HG02870 (cell line): ENCODE measurements around the gene FOXL1.

Source experiments
- ATAC-seq: cut with Tn5 transposase; IDR thresholded peaks from one replicate; pipeline ENCODE4 v1.9.1; 2021; ENCODE audit warnings: mild to moderate bottlenecking, moderate library complexity; ENCODE audit not compliant: unreplicated experiment

FOXL1 gene

DNA sequence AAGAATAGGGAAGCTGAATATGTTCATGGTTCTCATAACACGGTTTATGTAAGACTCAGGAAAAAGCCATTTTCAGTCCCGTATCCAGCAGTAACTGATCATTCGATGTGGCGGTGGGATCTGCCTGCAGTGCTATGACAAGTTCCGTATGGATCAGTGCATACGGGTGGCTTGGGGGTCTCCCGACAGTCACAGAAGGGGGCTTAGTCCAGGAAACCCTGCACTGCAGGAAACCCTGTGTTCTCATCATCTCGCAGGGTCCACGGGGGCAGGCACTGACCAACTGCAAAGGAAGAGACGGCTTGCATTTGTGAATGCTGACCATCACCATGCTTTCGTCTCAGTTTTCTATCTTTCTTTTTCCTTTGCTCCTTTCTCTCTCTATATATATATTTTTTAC is 31.1 kb upstream of the FOXL1 start:
- ATAC-seq: no peak

GRCh38 chr16:86549076-86549892 is 29.1 kb upstream of the FOXL1 start:
- no peak for ATAC-seq

- no peak for ATAC-seq
These were observed 28.5 kb upstream of the FOXL1 start for GRCh38 chr16:86549893-86550190.

DNA sequence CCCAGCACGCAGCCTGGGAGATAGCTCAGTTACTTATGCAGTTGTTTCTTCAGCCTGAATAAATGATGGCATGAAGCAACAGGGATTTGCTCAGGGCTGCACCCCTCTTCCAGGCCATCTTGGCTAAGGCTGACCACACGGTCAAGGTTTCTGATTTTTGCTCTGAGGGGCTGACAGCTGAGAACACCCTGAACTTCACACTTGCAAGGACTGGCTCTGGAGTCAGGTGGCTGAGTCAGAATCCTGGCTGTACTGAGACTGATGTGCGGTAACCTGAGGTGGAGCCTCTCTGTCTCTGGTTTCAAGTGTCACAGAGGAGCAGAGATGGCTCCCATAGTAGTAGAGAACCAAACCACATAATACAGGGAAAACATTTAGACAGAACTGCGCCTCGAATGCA is 28.1 kb upstream of the FOXL1 start:
- no peak for ATAC-seq

GRCh38 chr16:86553356-86553755 is 25.0 kb upstream of the FOXL1 start:
- no peak for ATAC-seq

DNA sequence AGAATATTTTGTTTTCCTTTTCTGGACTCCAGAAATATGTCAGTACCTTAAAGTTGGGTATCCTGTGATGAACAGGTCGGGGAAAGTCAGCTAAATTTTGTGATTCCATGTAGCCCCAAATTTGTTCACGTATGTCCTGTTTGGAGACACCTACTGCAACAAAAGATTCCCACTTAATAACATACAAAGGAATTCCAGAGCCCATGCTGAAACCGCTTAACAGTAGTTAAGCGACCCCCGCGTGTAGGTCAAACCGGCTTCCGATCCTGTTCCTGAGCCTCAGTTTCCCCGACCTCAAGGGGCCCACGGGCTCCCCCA is 23.8 kb upstream of the FOXL1 start:
- no peak for ATAC-seq

GRCh38 chr16:86554917-86555703 is 23.2 kb upstream of the FOXL1 start, which contains the start of gene MTHFSD:
MTHFSD (minus strand) TSS chr16:86555235; CDS start chr16:86555184, 51 bp downstream.
- peak; percentile 82 for ATAC-seq

DNA sequence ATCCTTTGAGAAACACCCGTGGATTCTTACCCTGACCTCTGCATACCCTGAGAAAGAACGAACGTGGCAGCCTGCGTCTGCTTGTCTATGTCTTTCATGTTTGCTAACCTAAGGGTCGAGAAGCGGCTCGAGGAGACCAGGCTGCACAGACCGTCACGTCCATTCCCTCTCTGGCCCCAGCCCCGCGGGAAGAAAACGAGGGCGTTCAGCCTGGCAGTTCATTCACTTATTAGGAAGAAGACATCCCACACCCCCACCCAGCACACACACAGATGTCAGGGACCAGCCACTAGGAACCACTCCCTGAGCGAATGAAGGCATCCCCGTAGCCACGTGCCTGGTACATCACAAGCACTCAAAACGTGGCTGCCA is 22.7 kb upstream of the FOXL1 start:
- no peak for ATAC-seq

DNA sequence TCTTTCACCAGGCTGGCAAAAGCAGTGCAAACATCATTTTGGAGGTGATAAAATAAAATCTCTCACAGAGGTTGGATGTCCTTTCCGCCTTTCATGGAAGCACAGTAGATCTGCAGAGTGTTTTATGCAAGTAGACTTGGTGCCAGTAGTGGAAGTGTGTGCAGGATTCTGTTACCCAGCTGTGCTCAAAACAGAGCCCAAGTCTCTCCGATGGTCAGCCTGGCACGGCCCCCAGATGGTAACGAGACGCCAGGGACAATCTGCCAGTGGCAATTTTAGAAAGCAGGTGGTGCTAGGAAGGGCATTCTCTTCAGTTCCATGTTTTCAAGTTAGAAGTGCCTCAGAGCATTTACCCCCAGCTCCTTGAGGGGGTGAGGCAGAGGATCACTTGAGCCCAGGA is 21.8 kb upstream of the FOXL1 start:
- no peak for ATAC-seq

GRCh38 chr16:86557587-86557986 is 20.8 kb upstream of the FOXL1 start:
- no peak for ATAC-seq

- no peak for ATAC-seq
These were observed 19.8 kb upstream of the FOXL1 start for GRCh38 chr16:86558355-86559193.

DNA sequence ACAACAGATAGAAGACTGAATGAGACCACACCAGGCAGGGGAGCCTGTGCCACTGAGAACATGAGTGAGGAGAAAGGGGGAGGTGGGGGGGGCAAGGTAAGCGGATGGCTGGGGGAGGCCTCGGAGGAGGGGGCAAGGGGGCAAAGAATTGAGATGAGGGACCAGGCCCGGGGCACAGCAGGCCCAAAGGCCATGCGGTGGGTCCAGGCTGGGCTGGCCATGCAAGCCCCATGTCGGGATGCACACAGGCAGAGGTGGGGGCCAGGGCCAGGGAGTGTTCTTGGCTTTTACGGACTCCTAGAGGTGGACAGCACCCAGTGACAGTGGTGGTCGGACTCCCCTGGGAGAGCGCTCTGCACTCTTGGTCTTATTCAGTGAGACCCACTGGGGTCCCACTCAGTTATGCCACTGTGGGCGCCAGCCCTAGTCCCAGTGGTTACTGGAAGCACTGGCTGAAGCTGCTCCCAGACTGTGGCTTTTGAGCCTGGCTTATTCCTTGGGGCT is 18.5 kb upstream of the FOXL1 start:
- ATAC-seq: no peak

DNA sequence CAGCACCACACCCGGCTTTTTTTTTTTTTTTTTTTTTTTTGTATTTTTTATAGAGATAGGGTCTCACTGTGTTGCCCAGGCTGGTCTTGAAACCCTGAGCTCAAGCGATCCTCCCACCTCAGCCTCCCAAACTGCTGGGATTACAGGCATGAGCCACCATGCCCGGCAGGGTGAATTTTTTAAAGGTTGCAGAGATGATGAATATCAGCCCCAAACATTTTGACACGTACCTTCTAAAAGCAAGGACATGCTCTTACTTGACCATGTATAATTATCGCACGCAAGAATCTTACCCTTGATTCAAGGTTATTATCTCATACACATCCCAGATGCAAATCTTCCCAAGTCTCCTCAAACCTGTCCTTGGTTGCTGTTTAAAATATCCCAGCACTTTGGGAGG is 16.0 kb upstream of the FOXL1 start:
- no peak for ATAC-seq

DNA sequence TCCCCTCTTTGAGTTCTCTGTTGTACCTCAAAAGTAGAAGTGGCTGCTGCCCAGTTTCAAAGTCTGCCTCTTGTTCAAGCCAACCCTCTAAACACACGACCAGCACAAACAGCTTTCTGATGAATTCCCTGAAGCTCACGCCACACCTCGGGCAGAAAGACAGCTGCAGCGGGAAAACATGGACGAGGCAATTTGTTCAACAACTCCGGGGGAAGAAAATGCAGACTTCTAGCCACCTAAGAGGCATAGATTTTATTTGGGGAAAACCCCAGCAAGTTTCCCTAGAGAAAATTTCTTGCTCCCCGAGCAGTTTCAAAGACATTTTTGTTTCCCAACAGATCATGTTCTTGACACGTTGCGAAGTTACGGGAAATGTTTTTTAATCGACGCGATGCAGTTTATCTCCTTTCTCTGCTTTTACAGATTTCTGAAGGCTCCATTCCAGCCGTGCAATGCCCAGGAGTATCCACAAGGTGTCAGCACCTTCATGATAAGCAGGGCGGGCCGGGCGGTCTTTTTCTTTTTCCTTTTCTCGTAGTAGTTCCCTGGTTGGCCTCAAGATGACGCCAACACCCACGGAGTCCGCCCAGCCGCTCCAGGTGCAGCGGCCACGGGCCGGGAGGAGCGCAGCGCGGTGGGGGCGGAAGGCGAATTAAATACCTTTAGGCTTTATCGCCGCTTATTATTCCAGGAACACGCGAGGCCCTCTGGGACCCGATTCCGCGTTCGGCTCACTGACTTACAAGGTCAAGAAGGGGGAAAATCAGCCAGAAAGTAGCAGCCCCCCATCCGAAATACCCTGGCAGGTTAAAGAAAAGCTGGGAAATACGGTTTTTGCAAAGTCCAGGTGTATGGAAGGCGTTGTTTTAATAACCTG is 14.6 kb upstream of the FOXL1 start:
- ATAC-seq: no peak

GRCh38 chr16:86565181-86565631 is 13.1 kb upstream of the FOXL1 start:
- ATAC-seq: no peak

DNA sequence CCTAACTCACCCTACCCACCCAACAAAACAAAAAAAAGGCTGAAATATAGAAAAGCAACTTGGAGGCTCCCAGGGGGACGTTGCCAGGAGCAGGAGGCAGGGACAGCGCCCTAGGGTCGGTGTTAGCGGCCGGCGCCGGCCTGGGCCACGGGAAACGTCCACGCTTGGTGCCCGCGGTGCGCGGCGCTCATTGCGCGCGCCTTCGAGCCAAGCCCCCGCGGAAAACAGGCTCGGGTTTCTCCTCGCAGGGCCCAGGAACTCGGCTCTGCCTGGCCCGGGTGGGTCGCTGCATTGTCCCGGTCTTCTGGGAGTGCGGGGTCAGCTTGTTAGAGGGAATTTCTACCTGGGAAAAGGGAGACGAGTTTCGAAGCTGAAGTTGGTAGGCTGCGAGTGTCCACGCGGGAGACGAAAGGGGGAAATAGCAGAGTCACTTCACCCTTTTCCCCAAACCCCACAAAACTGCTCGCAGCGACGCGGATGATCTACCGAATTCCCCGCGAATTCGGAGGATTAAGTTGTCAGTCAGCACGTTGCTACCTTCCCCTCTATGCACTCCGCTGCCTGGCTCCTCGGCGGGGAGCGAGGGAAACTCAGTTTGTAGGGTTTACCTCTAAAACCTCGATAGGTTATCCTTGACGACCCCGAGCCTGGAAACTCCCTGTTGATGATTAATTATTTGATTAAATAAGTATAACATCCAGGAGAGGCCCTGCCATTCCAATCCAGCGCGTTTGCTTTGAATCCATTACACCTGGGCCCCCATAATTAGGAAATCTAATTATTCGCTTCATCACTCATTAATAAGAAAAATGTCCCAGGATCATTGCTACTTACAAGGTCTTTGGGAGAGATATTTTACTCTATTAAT is 12.5 kb upstream of the FOXL1 start:
- ATAC-seq: no peak

- no peak for ATAC-seq
These were observed 11.8 kb upstream of the FOXL1 start, which contains the start of gene FOXC2 for GRCh38 chr16:86566601-86566965. FOXC2 (plus strand) TSS chr16:86566829; CDS start chr16:86567336, 507 bp downstream.

DNA sequence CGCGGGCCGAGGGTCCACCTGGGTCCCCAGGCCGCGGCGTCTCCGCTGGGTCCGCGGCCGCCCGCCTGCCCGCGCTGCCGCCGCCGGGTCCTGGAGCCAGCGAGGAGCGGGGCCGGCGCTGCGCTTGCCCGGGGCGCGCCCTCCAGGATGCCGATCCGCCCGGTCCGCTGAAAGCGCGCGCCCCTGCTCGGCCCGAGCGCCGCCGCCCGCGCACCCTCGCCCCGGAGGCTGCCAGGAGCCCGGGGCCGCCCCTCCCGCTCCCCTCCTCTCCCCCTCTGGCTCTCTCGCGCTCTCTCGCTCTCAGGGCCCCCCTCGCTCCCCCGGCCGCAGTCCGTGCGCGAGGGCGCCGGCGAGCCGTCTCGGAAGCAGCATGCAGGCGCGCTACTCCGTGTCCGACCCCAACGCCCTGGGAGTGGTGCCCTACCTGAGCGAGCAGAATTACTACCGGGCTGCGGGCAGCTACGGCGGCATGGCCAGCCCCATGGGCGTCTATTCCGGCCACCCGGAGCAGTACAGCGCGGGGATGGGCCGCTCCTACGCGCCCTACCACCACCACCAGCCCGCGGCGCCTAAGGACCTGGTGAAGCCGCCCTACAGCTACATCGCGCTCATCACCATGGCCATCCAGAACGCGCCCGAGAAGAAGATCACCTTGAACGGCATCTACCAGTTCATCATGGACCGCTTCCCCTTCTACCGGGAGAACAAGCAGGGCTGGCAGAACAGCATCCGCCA is 11.2 kb upstream of the FOXL1 start:
- ATAC-seq: no peak
